Endothelial cell of umbilical vein (primary cell): ENCODE measurements around the gene INPP5K. TPM values are rescaled to one million over a fixed set of nuclear protein-coding genes. Genes with fewer than 3 reads are reported as not detected.

Source experiments
- BruUV-seq: library from RNA; stranded (reverse); fragments of 400-500 nt; replicated peaks from 2 replicates; lab custom pipeline; 2021; lab: Mats Ljungman, UMichigan
- CTCF ChIA-PET: fragments of 300-600, 350-600 bp; sonication (Branson Sonifier 250); formaldehyde crosslinking; loops from one replicate; lab custom pipeline; 2021; ENCODE audit warnings: antibody characterized with exemption, inconsistent platforms; lab: Charles Lee
- POLR2A ChIA-PET: fragments of 300-600, 350-600 bp; sonication (Branson Sonifier 250); formaldehyde crosslinking; loops from one replicate; lab custom pipeline; 2021; ENCODE audit warnings: antibody characterized with exemption, inconsistent platforms; lab: Charles Lee
- DNase-seq: peaks from one replicate; pipeline ENCODE4 v3.0.0-alpha.2; 2011; ENCODE audit warnings: low read depth, low spot score
- FAIRE-seq: peaks from 2 replicates; lab custom pipeline; 2011; peaks lifted over from hg19 to GRCh38; lab: Jason Lieb, UNC
- H2AFZ ChIP-seq: 2 replicates; pipeline ENCODE4 v1.6.0; 2012; ENCODE audit warnings: low read depth, low read length, control low read depth, inconsistent platforms
- H3K27ac ChIP-seq: 2 replicates; pipeline ENCODE4 v1.5.1; 2011; ENCODE audit warnings: low read depth, mild to moderate bottlenecking, control low read depth, low read length, moderate library complexity; ENCODE audit not compliant: insufficient read depth
- H3K27me3 ChIP-seq, 2 experiments: 2 replicates each; pipeline versions ENCODE4 v1.6.0 to v1.6.1; 2011; ENCODE audit warnings: low read length in 2 of 2, mixed read lengths in 1 of 2; ENCODE audit not compliant: control insufficient read depth in 2 of 2, insufficient read depth in 2 of 2
- H3K36me3 ChIP-seq, 2 experiments: 2 replicates in 1 of 2; 3 replicates in 1 of 2; pipeline ENCODE4 v1.5.1; 2011; ENCODE audit warnings: low read length in 2 of 2, mild to moderate bottlenecking in 1 of 2, moderate library complexity in 1 of 2; ENCODE audit not compliant: control insufficient read depth in 2 of 2, insufficient read depth in 2 of 2; ENCODE audit errors: extremely low read depth in 1 of 2
- H3K4me1 ChIP-seq: 3 replicates; pipeline ENCODE4 v1.5.1; 2011; ENCODE audit warnings: mild to moderate bottlenecking, low read length; ENCODE audit not compliant: control insufficient read depth, insufficient read depth; ENCODE audit errors: extremely low read depth
- H3K4me2 ChIP-seq: 2 replicates; pipeline ENCODE4 v1.6.1; 2011; ENCODE audit warnings: low read length, control low read depth, mixed read lengths; ENCODE audit not compliant: insufficient read depth
- H3K4me3 ChIP-seq, 3 experiments: fragments of 200-600 bp in 1 of 3; sonication (generic), shearing (Covaris generic) in 1 of 3; replicated peaks in 1 of 3; 2 replicates each; pipeline ENCODE4 v1.5.1; 2011 to 2016; ENCODE audit warnings: control low read depth in 3 of 3, low read length in 3 of 3, mild to moderate bottlenecking in 2 of 3, inconsistent platforms in 1 of 3, low read depth in 1 of 3, moderate library complexity in 1 of 3; ENCODE audit not compliant: insufficient read depth in 1 of 3
- H3K79me2 ChIP-seq: 2 replicates; pipeline ENCODE4 v1.6.0; 2012; ENCODE audit warnings: low read length, inconsistent platforms; ENCODE audit not compliant: control insufficient read depth, insufficient read depth
- H3K9ac ChIP-seq: replicated peaks from 2 replicates; pipeline ENCODE3; 2011; ENCODE audit warnings: low read length, control low read depth; ENCODE audit not compliant: insufficient read depth; ENCODE audit errors: extremely low read depth
- H3K9me1 ChIP-seq: replicated peaks from 3 replicates; pipeline ENCODE4 v1.6.0; 2011; ENCODE audit warnings: mild to moderate bottlenecking, low read length; ENCODE audit not compliant: control insufficient read depth, insufficient read depth; ENCODE audit errors: extremely low read depth
- H3K9me3 ChIP-seq: replicated peaks from 2 replicates; pipeline ENCODE4 v1.5.1; 2012; ENCODE audit warnings: low read length, inconsistent platforms; ENCODE audit not compliant: control insufficient read depth, insufficient read depth
- H4K20me1 ChIP-seq: replicated peaks from 2 replicates; pipeline ENCODE3; 2011; ENCODE audit warnings: mild to moderate bottlenecking, low read length; ENCODE audit not compliant: control insufficient read depth, insufficient read depth; ENCODE audit errors: extremely low read depth
- EZH2 ChIP-seq: IDR thresholded peaks from 2 replicates; pipeline ENCODE4 v1.6.1; 2012; ENCODE audit warnings: borderline replicate concordance, low read depth, mild to moderate bottlenecking, moderate library complexity, low read length, inconsistent platforms; ENCODE audit not compliant: severe bottlenecking
- FOS ChIP-seq: IDR thresholded peaks from 2 replicates; pipeline ENCODE4 v1.6.1; 2011; ENCODE audit warnings: mild to moderate bottlenecking, low read length, moderate library complexity, borderline replicate concordance; ENCODE audit not compliant: insufficient read depth
- GATA2 ChIP-seq: IDR thresholded peaks from 2 replicates; pipeline ENCODE4 v1.7.0; 2011; ENCODE audit warnings: low read depth, mild to moderate bottlenecking, moderate library complexity, mixed read lengths, low read length; ENCODE audit not compliant: insufficient read length, insufficient read depth
- JUN ChIP-seq: IDR thresholded peaks from 2 replicates; pipeline ENCODE4 v1.6.1; 2011; ENCODE audit warnings: borderline replicate concordance, low read depth; ENCODE audit not compliant: insufficient read length, insufficient read depth
- MAX ChIP-seq: IDR thresholded peaks from 2 replicates; pipeline ENCODE4 v1.6.1; 2011; ENCODE audit not compliant: insufficient read depth, insufficient read length
- MYC ChIP-seq: IDR thresholded peaks from one replicate; pipeline ENCODE4 v1.6.1; 2011; ENCODE audit warnings: mild to moderate bottlenecking, low read depth, low read length
- POLR2A ChIP-seq: IDR thresholded peaks from 2 replicates; pipeline ENCODE4 v1.6.1; 2012; ENCODE audit warnings: low read depth, mild to moderate bottlenecking, control low read depth, low read length
- POLR2AphosphoS5 ChIP-seq: IDR thresholded peaks from 2 replicates; pipeline ENCODE4 v1.6.1; 2012; ENCODE audit warnings: low read depth, mild to moderate bottlenecking, control low read depth, low read length, moderate library complexity; ENCODE audit not compliant: insufficient read depth
- dilution Hi-C: fragments of 300-500 bp; cut with MboI; formaldehyde crosslinking; loops from one replicate; pipeline ENCODE4 v1.15.0; 2019; ENCODE audit warnings: low sequenced_read_pairs; ENCODE audit not compliant: extremely low pct_ligation_motif_present
- intact Hi-C: fragments of 100-400 bp; cut with micrococcal nuclease; formaldehyde crosslinking; loops from one replicate; pipeline ENCODE4 v1.10.0; 2022
- polyA plus RNA-seq, 4 experiments: library from polyadenylated mRNA; depleted of rRNA in 3 of 4; stranded (reverse) in 3 of 4; unstranded in 1 of 4; fragments of >200 nt; gene quantifications; 2 replicates each; pipeline versions ENCODE4 v1.2.1 to v1.2.3, GENCODE V29; 2011 to 2012; ENCODE audit warnings: missing spikeins in 1 of 4
- total RNA-seq: library from RNA; stranded (reverse); gene quantifications from 2 replicates; pipeline ENCODE4 v1.2.3, GENCODE V29; 2021
- TF ChIP-seq, protein P1 (sequence below), 2 donors: IDR thresholded peaks; 1 replicate in 1 of 2; 2 replicates in 1 of 2; pipeline ENCODE4 v1.5.1; 2011; ENCODE audit warnings: low read length in 2 of 2, mild to moderate bottlenecking in 2 of 2, moderate library complexity in 2 of 2, control low read depth in 1 of 2, inconsistent platforms in 1 of 2, low read depth in 1 of 2; ENCODE audit not compliant: insufficient read depth in 1 of 2; ENCODE audit errors: extremely low read depth in 1 of 2

Gene INPP5K
- total and polyA plus RNA-seq, 2 donors (not counting 3 experiments of a cell fraction or from before 2014, with no cell fraction given) = 44.2 to 54.1 TPM

DNA sequence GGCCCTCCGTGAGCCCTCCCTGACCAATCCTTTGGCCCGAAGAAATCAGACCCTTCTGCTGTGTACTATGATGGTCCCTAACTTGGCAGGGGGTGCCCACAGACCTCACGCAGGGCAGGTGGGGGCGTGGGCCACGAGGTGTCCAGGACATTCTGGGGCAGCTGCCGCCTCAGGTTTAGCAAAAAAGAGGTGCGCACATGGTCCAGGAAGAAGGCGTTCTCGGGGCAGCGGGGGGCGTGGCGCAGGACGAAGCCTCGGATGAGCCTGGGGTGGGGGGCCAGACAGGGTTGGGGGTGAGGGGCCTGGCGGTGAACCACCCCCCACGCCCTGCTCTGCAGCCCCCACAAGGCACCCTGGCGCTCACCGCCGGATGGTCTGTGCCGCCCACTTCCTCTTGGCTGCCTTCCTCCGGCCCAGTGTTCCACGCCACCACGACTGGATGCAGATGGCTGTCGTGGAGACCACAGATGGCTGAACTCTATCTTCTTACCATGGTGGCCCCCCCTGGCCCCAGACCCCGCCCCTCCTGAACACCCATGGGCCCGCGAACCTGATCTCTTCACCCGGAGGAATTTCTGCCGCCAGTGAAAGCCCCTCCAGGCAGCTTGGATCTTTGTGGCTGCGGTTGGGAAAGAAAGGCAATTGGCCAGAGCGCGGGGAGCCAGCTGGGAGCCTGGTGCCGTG lies 46.2 kb downstream of the INPP5K start:
- intact Hi-C loops = no loop called here
- FAIRE-seq (no peak), DNase-seq (no peak)
- Histone ChIP-seq H3K9ac (no peak overlapping the region), H3K36me3 (peaks cover 5 to 47% of the 10 kb centered on the region in 2 experiments), H3K27ac (no peak overlapping the region), H4K20me1 (no peaks in the 10 kb centered on the region), H2AFZ (no peak overlapping the region), H3K4me1 (no peaks in the 10 kb centered on the region), H3K4me3 (no peak overlapping the region), H3K9me1 (no peaks in the 10 kb centered on the region), H3K79me2 (no peaks in the 10 kb centered on the region), H3K9me3 (no peaks in the 10 kb centered on the region), H3K27me3 (no peaks in the 10 kb centered on the region), H3K4me2 (no peak overlapping the region)
- dilution Hi-C loops = no loop called here
- BruUV-seq = no TSS peak
- TF ChIP-seq MYC (no peak), FOS (no peak), POLR2AphosphoS5 (no peak), GATA2 (no peak), EZH2 (no peak), MAX (no peak), JUN (no peak), POLR2A (no peak)
- TF ChIP-seq, protein P1, sequence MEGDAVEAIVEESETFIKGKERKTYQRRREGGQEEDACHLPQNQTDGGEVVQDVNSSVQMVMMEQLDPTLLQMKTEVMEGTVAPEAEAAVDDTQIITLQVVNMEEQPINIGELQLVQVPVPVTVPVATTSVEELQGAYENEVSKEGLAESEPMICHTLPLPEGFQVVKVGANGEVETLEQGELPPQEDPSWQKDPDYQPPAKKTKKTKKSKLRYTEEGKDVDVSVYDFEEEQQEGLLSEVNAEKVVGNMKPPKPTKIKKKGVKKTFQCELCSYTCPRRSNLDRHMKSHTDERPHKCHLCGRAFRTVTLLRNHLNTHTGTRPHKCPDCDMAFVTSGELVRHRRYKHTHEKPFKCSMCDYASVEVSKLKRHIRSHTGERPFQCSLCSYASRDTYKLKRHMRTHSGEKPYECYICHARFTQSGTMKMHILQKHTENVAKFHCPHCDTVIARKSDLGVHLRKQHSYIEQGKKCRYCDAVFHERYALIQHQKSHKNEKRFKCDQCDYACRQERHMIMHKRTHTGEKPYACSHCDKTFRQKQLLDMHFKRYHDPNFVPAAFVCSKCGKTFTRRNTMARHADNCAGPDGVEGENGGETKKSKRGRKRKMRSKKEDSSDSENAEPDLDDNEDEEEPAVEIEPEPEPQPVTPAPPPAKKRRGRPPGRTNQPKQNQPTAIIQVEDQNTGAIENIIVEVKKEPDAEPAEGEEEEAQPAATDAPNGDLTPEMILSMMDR (IDR thresholded peaks at IDR 0.05; ENCODE audit: extremely low read depth in 1 of 2, insufficient read depth in 1 of 2, low read depth in 1 of 2, low read length in 2 of 2) = no peak
- POLR2A ChIA-PET = no interaction called here
- CTCF ChIA-PET = interaction anchor here (0.7 to 0.8 kb wide), 2 partner anchors 46 to 105 kb away, joined by 3 to 4 read pairs; partner anchors contain the start of gene INPP5K
